HepG2 (cell line): ENCODE data around the gene KIZ. TPM values are rescaled to one million over a fixed set of nuclear protein-coding genes. Genes with fewer than 3 reads are reported as not detected.
A peak's percentile ranks its signal among the peaks of the same experiment; 100 is the strongest.

ENCODE experiments used
- ARNTL ChIP-seq: sonication (generic); formaldehyde crosslinking; IDR thresholded peaks from 2 replicates; pipeline ENCODE4 v1.4.0; 2020; ENCODE audit warnings: mild to moderate bottlenecking, missing genetic modification reagents
- ATF7-NPFF ChIP-seq: sonication (generic); formaldehyde crosslinking; IDR thresholded peaks from 2 replicates; pipeline ENCODE4 v1.8.1; 2023; ENCODE audit warnings: mild to moderate bottlenecking, low read depth, missing genetic modification reagents, moderate library complexity
- HNF4G ChIP-seq, 2 experiments: sonication (generic) in 1 of 2; formaldehyde crosslinking in 1 of 2; IDR thresholded peaks; 2 replicates each; pipeline versions ENCODE4 v1.4.0 to v1.6.1; 2011 to 2020; ENCODE audit warnings: borderline replicate concordance in 2 of 2, low read depth in 2 of 2, mild to moderate bottlenecking in 2 of 2, low read length in 1 of 2, missing genetic modification reagents in 1 of 2, moderate library complexity in 1 of 2
- MXD4 ChIP-seq: IDR thresholded peaks from 2 replicates; pipeline ENCODE4 v1.6.1; 2016; ENCODE audit warnings: mild to moderate bottlenecking, missing biosample characterization, missing genetic modification reagents
- MYPOP ChIP-seq: sonication (generic); formaldehyde crosslinking; IDR thresholded peaks from 2 replicates; pipeline ENCODE4 v1.8.1; 2023; ENCODE audit warnings: mild to moderate bottlenecking, moderate library complexity, missing genetic modification reagents
- NRL ChIP-seq: sonication (generic); formaldehyde crosslinking; IDR thresholded peaks from 2 replicates; pipeline ENCODE4 v1.5.0; 2020; ENCODE audit warnings: missing genetic modification reagents, mild to moderate bottlenecking, moderate library complexity, borderline replicate concordance
- PRDM4 ChIP-seq: sonication (generic); formaldehyde crosslinking; IDR thresholded peaks from 2 replicates; pipeline ENCODE4 v1.9.0; 2021; ENCODE audit warnings: missing genetic modification reagents, borderline replicate concordance
- PTBP1 ChIP-seq: fragments of 200-400 bp; formaldehyde crosslinking; IDR thresholded peaks from 2 replicates; pipeline ENCODE4 v1.6.1; 2018; ENCODE audit warnings: low read length, low read depth; ENCODE audit not compliant: poor library complexity, severe bottlenecking
- SOX6 ChIP-seq, 2 experiments: fragments of 450-650 bp in 1 of 2; sonication (generic) in 1 of 2; formaldehyde crosslinking in 1 of 2; IDR thresholded peaks; 2 replicates each; pipeline versions ENCODE4 v1.4.0 to v1.6.1; 2017 to 2020; ENCODE audit warnings: antibody characterized with exemption in 1 of 2, mild to moderate bottlenecking in 1 of 2, missing genetic modification reagents in 1 of 2
- SRSF4 ChIP-seq: fragments of 200-400 bp; formaldehyde crosslinking; IDR thresholded peaks from one replicate; pipeline ENCODE4 v1.6.1; 2018; ENCODE audit warnings: mild to moderate bottlenecking, low read depth, low read length, moderate library complexity; ENCODE audit not compliant: poor library complexity, severe bottlenecking
- ZNF20 ChIP-seq: sonication (generic); formaldehyde crosslinking; IDR thresholded peaks from 2 replicates; pipeline ENCODE4 v1.4.0; 2020; ENCODE audit warnings: mild to moderate bottlenecking, moderate library complexity, missing genetic modification reagents
- ZNF235 ChIP-seq: sonication (generic); formaldehyde crosslinking; IDR thresholded peaks from 2 replicates; pipeline ENCODE4 v1.8.1; 2023; ENCODE audit warnings: mild to moderate bottlenecking, missing genetic modification reagents, borderline replicate concordance
- ZNF331 ChIP-seq: sonication (generic); formaldehyde crosslinking; IDR thresholded peaks from 2 replicates; pipeline ENCODE4 v1.4.0; 2020; ENCODE audit warnings: missing genetic modification reagents
- ZNF362 ChIP-seq: sonication (generic); formaldehyde crosslinking; IDR thresholded peaks from 2 replicates; pipeline ENCODE4 v1.4.0; 2020; ENCODE audit warnings: missing genetic modification reagents, mild to moderate bottlenecking, borderline replicate concordance
- ZNF563 ChIP-seq: sonication (generic); formaldehyde crosslinking; IDR thresholded peaks from 2 replicates; pipeline ENCODE4 v1.8.0; 2022; ENCODE audit warnings: mild to moderate bottlenecking, moderate library complexity, missing genetic modification reagents
- polyA plus RNA-seq, 8 experiments: library from polyadenylated mRNA; depleted of rRNA in 3 of 8; stranded (reverse) in 7 of 8; unstranded in 1 of 8; fragments of >200 nt; fragmentation: Illumina TruSeq in 4 of 8; extraction: Trizol in 4 of 8; gene quantifications; 2 replicates each; pipeline versions ENCODE4 v1.2.1 to v1.2.3, GENCODE V29; 2011 to 2016; ENCODE audit warnings: low read depth in 4 of 8, missing spikeins in 1 of 8, mixed read lengths in 1 of 8; ENCODE audit not compliant: insufficient read depth in 1 of 8
- total RNA-seq, 5 experiments: library from RNA; depleted of rRNA; stranded (reverse); fragments of >200 nt; fragmentation: Illumina TruSeq; extraction: Trizol; gene quantifications; 2 replicates each; pipeline ENCODE4 v1.2.3, GENCODE V29; 2016; ENCODE audit warnings: low read depth in 1 of 5
- TF ChIP-seq, protein P1 (sequence below): IDR thresholded peaks from 2 replicates; pipeline ENCODE4 v1.6.1; 2016; ENCODE audit warnings: missing compliant biosample characterization, missing genetic modification reagents, borderline replicate concordance
- TF ChIP-seq, protein P2 (sequence below): sonication (generic); formaldehyde crosslinking; IDR thresholded peaks from 2 replicates; pipeline ENCODE4 v1.8.0; 2022; ENCODE audit warnings: mild to moderate bottlenecking, missing genetic modification reagents, moderate library complexity
- TF ChIP-seq, protein P3 (sequence below): IDR thresholded peaks from 2 replicates; pipeline ENCODE4 v1.6.1; 2016; ENCODE audit warnings: low read depth

KIZ gene
- total and polyA plus RNA-seq, 2 of the 13 experiments (the other 11 are each of a cell fraction or from before 2014, with no cell fraction given): 46.3 to 114 TPM

DNA sequence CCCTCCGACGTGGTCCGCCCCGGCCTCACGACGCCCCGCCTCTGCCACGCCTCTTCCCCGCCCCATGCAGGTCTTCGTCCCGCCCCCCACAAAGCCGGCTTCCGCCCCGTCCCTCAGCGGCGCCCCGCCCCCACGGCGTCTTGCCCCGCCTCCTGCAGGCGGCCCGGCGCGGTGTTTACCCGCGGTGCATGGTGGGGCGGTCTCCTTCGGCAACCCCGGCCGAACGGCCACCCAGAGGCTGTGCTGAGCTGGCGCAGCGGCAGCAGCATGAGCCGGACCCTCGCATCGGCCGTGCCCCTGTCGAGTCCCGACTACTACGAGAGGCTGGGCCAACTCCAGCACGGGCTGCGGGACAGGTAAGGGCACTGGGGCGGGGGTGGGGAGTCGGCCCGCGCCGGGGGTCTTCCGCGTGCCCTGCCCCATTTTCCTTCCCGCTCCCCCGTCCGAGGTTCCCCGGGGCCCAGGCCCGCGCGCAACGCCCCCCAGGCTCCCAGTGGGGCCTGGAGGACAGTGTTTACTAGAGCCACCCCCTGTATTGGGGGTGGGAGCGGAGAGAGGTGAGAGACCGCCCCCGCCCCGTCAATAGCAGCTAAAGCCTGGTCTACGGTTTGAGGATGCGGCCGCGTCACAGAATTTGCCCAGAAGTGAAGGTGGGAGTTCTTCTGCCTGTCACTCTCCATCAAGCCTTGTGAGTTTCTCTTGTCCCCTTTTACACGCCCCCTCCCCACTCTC, at the start of gene KIZ (continued):
- TF ChIP-seq MYPOP (peak; percentile 85; the same call in 1 of the 2 replicates), MXD4 (CRISPR knock-in tag) (peak; percentile 87), SRSF4 (no peak), ZNF20 (CRISPR knock-in tag) (no peak), ATF7-NPFF (CRISPR knock-in tag) (peak; percentile 10; the same call in 1 of the 2 replicates), PRDM4 (CRISPR knock-in tag) (peak; percentile 31; the same call in 1 of the 2 replicates), ZNF235 (peak; percentile 82; the same call in 1 of the 2 replicates), ZNF563 (CRISPR knock-in tag) (peak; percentile 85; the same call in 1 of the 2 replicates), NRL (CRISPR knock-in tag) (peak; percentile 95), ARNTL (CRISPR knock-in tag) (no peak; the same call in none of the 2 replicates), PTBP1 (peak; percentile 74), HNF4G (IDR thresholded peaks at IDR 0.05; ENCODE audit: borderline replicate concordance, low read depth, low read length) (no peak), HNF4G (CRISPR knock-in tag; IDR thresholded peaks at IDR 0.05; ENCODE audit: borderline replicate concordance, low read depth) (peak; percentile 58; the same call in 1 of the 2 replicates), SOX6 (IDR thresholded peaks at IDR 0.05) (no peak), SOX6 (CRISPR knock-in tag; IDR thresholded peaks at IDR 0.05) (peak; percentile 68; the same call in 1 of the 2 replicates), ZNF362 (CRISPR knock-in tag) (peak; percentile 41; the same call in 1 of the 2 replicates), ZNF331 (peak; percentile 78)
- TF ChIP-seq, protein P1, sequence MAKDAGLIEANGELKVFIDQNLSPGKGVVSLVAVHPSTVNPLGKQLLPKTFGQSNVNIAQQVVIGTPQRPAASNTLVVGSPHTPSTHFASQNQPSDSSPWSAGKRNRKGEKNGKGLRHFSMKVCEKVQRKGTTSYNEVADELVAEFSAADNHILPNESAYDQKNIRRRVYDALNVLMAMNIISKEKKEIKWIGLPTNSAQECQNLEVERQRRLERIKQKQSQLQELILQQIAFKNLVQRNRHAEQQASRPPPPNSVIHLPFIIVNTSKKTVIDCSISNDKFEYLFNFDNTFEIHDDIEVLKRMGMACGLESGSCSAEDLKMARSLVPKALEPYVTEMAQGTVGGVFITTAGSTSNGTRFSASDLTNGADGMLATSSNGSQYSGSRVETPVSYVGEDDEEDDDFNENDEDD (CRISPR knock-in tag): peak; percentile 82
- TF ChIP-seq, protein P2, sequence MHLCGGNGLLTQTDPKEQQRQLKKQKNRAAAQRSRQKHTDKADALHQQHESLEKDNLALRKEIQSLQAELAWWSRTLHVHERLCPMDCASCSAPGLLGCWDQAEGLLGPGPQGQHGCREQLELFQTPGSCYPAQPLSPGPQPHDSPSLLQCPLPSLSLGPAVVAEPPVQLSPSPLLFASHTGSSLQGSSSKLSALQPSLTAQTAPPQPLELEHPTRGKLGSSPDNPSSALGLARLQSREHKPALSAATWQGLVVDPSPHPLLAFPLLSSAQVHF (CRISPR knock-in tag): peak; percentile 22; the same call in 1 of the 2 replicates
- TF ChIP-seq, protein P3, sequence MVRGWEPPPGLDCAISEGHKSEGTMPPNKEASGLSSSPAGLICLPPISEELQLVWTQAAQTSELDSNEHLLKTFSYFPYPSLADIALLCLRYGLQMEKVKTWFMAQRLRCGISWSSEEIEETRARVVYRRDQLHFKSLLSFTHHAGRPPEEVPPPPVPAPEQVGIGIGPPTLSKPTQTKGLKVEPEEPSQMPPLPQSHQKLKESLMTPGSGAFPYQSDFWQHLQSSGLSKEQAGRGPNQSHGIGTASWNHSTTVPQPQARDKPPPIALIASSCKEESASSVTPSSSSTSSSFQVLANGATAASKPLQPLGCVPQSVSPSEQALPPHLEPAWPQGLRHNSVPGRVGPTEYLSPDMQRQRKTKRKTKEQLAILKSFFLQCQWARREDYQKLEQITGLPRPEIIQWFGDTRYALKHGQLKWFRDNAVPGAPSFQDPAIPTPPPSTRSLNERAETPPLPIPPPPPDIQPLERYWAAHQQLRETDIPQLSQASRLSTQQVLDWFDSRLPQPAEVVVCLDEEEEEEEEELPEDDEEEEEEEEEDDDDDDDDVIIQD (CRISPR knock-in tag): peak; percentile 98
